GM12892 (cell line): ENCODE measurements around the gene SIGLEC10.
"Not testable (repeated sequence)": the region's sequence is repeated elsewhere in the genome, so short reads cannot be mapped to it uniquely, and the experiment has no call there.

Source experiments
- DNase-seq: peaks from one replicate; pipeline ENCODE4 v3.0.0; 2011; ENCODE audit not compliant: insufficient read length
- FAIRE-seq: peaks from 2 replicates; lab custom pipeline; 2011; peaks lifted over from hg19 to GRCh38; lab: Jason Lieb, UNC
- POLR2A ChIP-seq: IDR thresholded peaks from 2 replicates; pipeline ENCODE4 v1.6.1; 2011; ENCODE audit warnings: low read depth, low read length, control low read depth
- POLR2AphosphoS5 ChIP-seq: IDR thresholded peaks from 2 replicates; pipeline ENCODE4 v1.6.1; 2011; ENCODE audit warnings: low read depth, low read length, control low read depth
- TAF1 ChIP-seq: IDR thresholded peaks from 2 replicates; pipeline ENCODE4 v1.6.1; 2011; ENCODE audit warnings: low read depth, mild to moderate bottlenecking, control low read depth, low read length, borderline replicate concordance

Gene SIGLEC10

DNA sequence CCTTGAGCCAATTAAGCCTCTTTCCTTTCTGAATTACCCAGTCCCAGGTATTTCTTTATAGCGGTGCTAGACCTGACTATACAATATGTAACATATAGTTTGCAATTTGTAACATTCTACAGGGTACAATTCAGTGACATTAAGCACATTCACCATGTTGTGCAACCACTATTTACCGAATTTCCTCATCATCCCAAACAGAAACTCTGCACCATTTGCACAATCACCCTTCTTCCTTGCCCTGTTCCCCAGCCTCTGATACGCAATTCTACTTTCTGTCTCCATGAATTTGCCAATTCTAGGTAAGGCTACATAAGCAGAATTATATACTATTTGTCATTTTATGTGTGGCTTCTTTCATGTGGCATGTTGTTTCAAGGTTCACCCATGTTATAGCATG lies 13.7 kb upstream of the SIGLEC10 start:
- no peak for DNase-seq
- no peak for TF ChIP-seq POLR2AphosphoS5
- TF ChIP-seq TAF1: no peak
- no peak for TF ChIP-seq POLR2A
- FAIRE-seq: no peak

GRCh38 chr19:51430221-51430620 lies 12.8 kb upstream of the SIGLEC10 start:
- DNase-seq: no peak
- TF ChIP-seq POLR2A: no peak
- no peak for TF ChIP-seq POLR2AphosphoS5
- no peak for TF ChIP-seq TAF1
- no peak for FAIRE-seq

GRCh38 chr19:51427201-51427600 lies 9.8 kb upstream of the SIGLEC10 start:
- DNase-seq: no peak
- TF ChIP-seq POLR2AphosphoS5 (no peak), POLR2A (no peak), TAF1 (no peak)

GRCh38 chr19:51422053-51422448 lies 4.6 kb upstream of the SIGLEC10 start:
- TF ChIP-seq TAF1: no peak
- FAIRE-seq: peak; percentile 83
- DNase-seq: peak; percentile 89

More at GRCh38 chr19:51427201-51427600, 9.8 kb upstream of the SIGLEC10 start:
- FAIRE-seq: no peak

DNA sequence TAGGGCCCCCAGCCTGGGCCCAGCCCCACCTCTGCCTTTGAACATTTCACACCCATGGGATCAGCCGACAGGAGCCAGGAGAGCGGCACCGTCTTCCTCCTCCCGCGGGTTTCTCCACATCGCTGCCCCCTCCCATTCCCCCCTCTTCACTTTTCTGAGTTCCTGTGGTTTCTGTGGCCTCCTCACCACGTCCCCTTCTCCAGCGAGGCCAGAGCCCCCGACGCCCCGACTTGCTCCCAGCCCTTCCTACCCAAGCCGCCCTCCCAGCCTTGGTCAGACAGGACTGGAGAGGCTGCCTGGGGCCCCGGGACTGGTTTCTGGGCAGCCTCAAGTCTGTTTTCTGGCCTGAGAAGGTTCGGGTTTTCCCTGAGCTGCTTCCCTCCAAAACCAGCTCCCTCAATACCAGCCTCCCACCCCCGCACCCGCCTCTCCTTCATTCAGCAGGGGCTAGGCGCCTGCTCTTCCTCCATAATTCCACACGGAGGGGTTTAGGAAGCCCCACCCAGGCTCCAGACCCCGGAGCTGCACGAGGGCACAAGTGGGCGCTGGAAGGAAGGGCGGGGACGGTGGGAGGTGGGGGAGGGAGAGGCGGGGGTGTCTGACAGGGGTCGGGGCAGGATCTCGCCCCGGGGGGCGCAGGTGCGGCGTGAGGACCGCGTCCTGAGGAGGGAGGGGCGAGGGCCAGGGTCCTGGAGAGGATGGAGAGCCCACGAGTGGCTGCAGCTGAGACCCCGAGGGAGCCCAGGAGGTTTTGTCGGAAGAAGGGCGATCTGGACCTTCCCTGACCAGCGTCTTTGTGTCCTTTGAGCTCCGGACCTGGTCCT lies 4.0 kb upstream of the SIGLEC10 start:
- FAIRE-seq (no peak), DNase-seq (no peak)
- TF ChIP-seq POLR2AphosphoS5 (no peak), TAF1 (no peak), POLR2A (no peak)

GRCh38 chr19:51420511-51420910 lies 3.1 kb upstream of the SIGLEC10 start:
- FAIRE-seq, DNase-seq: not testable (repeated sequence)

DNA sequence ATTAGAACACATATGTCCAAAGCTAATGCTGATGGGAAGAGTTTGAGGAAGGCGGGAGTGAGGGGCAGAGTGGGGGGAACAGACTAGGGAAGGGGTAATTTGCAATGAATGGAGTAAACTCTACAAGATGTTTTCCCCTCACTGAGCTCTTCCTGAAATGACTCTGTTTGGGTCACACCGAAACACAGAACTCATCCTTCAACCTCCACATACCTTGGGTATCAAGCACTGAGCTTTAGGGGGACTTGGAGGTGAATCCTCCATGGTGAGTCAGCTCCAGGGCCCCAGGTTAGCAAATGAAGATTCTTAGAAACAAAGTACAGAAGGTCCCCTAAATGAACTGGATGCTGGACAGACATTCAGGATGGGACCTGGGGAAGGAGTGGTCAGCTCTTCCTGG lies 1.3 kb upstream of the SIGLEC10 start:
- FAIRE-seq: no peak
- no peak for TF ChIP-seq POLR2A
- no peak for TF ChIP-seq TAF1
- TF ChIP-seq POLR2AphosphoS5: no peak

GRCh38 chr19:51417810-51418157 lies 342 bp upstream of the SIGLEC10 start:
- TF ChIP-seq TAF1: no peak
- no peak for TF ChIP-seq POLR2A
- DNase-seq (no peak), FAIRE-seq (no peak)

More for the DNA sequence above, 1.3 kb upstream of the SIGLEC10 start:
- DNase-seq: no peak

DNA sequence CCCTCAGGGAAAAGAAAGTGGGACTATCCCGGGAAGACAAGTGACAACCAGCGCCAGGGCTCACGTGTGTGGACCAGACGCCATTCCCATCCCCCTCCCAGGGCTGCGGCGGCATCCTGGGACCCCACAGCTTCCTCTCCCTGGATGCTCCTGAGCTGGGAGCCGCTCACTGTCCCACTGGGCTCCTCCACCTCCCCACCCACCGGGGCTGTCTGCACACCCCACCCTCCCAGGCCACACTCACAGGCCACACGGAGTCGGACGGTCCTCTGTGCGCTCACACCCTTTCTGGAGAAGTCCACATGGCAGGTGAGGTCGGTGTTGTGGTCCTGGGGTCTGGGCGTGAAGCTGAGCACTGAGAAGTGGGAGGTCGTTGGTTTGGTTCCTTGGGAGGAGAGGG lies 1.0 kb downstream of the SIGLEC10 start:
- DNase-seq, FAIRE-seq: not testable (repeated sequence)

DNA sequence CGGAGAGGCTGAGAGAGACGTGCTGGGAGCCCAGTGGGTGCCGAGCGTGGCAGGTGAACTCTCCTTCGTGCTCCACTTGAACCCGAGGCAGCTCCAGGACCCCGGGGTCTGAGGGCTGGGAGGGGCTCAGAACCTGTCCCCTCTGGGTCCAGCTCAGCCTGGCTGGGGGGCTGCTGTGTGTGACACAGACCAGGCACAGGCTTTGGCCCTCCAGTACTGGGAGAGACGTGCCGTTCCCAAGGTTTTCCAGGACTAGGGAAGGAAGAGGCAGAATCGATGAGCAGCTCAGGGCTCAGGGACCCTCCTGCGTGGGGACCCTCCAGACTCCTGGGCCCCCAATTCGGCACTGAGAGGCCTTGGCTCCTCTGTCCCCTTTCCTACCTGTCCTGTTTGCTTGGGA lies 2.3 kb downstream of the SIGLEC10 start:
- FAIRE-seq (no peak), DNase-seq (no peak)
- TF ChIP-seq TAF1 (no peak), POLR2AphosphoS5 (no peak), POLR2A (no peak)

- DNase-seq (no peak), FAIRE-seq (no peak)
- TF ChIP-seq POLR2A: no peak
- TF ChIP-seq POLR2AphosphoS5: no peak
- no peak for TF ChIP-seq TAF1
Measured at GRCh38 chr19:51410950-51411748, 6.3 kb downstream of the SIGLEC10 start.

- no peak for DNase-seq
- TF ChIP-seq TAF1: no peak
- no peak for TF ChIP-seq POLR2A
- no peak for TF ChIP-seq POLR2AphosphoS5
- FAIRE-seq: no peak
Measured at GRCh38 chr19:51407511-51408131, 9.8 kb downstream of the SIGLEC10 start.
